ENCODE measurements around the gene SLAMF1.

The SLAMF1 gene

DNA sequence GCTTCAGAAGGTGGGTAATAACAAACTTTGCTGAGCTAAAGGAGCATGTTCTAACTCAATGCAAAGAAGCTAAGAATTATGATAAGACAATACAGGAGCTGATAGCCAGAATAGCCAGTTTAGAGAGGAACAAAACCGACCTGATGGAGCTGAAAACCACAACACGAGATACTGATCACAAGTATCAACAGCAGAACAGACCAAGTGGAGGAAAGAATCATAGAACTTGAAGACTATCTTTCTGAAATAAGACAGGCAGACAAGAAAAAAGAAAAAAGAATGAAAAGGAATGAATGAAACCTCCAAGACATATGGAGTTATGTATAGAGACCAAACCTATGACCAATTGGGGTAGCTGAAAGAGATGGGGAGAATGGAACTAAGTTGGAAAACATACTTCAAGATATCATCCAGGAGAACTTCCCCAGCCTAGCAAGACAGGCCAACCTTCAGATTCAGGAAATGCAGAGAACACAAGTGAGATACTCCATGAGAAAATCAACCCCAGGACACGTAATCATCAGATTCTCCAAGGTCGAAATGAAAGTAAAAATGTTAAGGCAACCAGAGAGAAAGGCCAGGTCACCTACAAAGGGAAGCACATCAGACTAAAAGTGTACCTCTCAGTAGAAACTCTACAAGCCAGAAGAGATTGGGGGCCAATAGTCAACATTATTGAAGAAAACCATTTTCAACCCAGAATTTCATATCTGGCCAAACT, 88.0 kb downstream of the SLAMF1 start:
- DNase-seq = no peak
